Activated CD4-positive, alpha-beta memory T cell treated with anti-CD3 and anti-CD28 coated beads for 36 hours (primary cell): Measurements from ENCODE around the gene KCTD7. TPM values are rescaled to one million over a fixed set of nuclear protein-coding genes. Genes with fewer than 3 reads are reported as not detected.
"Not testable (repeated sequence)": the region's sequence is repeated elsewhere in the genome, so short reads cannot be mapped to it uniquely, and the experiment has no call there.

ENCODE experiments used
- CTCF ChIA-PET: fragments of 350-600 bp; sonication (Branson Sonifier 250); formaldehyde crosslinking; loops from one replicate; lab custom pipeline; 2021; ENCODE audit warnings: antibody characterized with exemption, inconsistent platforms; lab: Charles Lee
- POLR2A ChIA-PET: fragments of 350-600 bp; sonication (Branson Sonifier 250); formaldehyde crosslinking; loops from one replicate; lab custom pipeline; 2021; ENCODE audit warnings: antibody characterized with exemption; lab: Charles Lee
- DNase-seq: peaks from one replicate; pipeline ENCODE4 v3.0.0-alpha.2; 2020
- H3K27ac Mint-ChIP-seq: one replicate; pipeline ENCODE4 v1.8.0; 2021; ENCODE audit warnings: mixed read lengths
- H3K27me3 Mint-ChIP-seq: one replicate; pipeline ENCODE4 v1.8.0; 2021; ENCODE audit warnings: mixed read lengths
- H3K36me3 Mint-ChIP-seq: one replicate; pipeline ENCODE4 v1.8.0; 2021; ENCODE audit warnings: mixed read lengths
- H3K4me1 Mint-ChIP-seq: one replicate; pipeline ENCODE4 v1.8.0; 2021; ENCODE audit warnings: low read depth, mixed read lengths
- H3K4me3 Mint-ChIP-seq: one replicate; pipeline ENCODE4 v1.8.0; 2021; ENCODE audit warnings: mild to moderate bottlenecking, mixed read lengths
- H3K9me3 Mint-ChIP-seq: one replicate; pipeline ENCODE4 v1.8.0; 2021; ENCODE audit warnings: mixed read lengths
- intact Hi-C: fragments of 100-400 bp; cut with micrococcal nuclease; formaldehyde crosslinking; loops from one replicate; pipeline ENCODE4 v1.15.1; 2023
- total RNA-seq, 2 experiments: library from RNA; stranded (reverse); gene quantifications; one replicate each; pipeline ENCODE4 v1.2.3, GENCODE V29; 2021

KCTD7 gene
- total RNA-seq, 2 experiments from 2014 or later = 7.4 to 8.2 TPM

GRCh38 chr7:66592597-66593146 lies 36.0 kb upstream of the KCTD7 start:
- intact Hi-C loops = loop anchor here (1.0 to 2.0 kb wide), 3 partner anchors 36 to 90 kb away; partner anchors contain the start of gene KCTD7
- POLR2A ChIA-PET, H3K27me3 Mint-ChIP-seq, H3K36me3 Mint-ChIP-seq, H3K9me3 Mint-ChIP-seq, CTCF ChIA-PET, DNase-seq: not testable (repeated sequence)
- H3K4me1 Mint-ChIP-seq = peaks cover 39% of the 10 kb centered on the region
- peak overlapping the region; percentile 92 for H3K27ac Mint-ChIP-seq
- H3K4me3 Mint-ChIP-seq = peak overlapping the region; percentile 96

DNA sequence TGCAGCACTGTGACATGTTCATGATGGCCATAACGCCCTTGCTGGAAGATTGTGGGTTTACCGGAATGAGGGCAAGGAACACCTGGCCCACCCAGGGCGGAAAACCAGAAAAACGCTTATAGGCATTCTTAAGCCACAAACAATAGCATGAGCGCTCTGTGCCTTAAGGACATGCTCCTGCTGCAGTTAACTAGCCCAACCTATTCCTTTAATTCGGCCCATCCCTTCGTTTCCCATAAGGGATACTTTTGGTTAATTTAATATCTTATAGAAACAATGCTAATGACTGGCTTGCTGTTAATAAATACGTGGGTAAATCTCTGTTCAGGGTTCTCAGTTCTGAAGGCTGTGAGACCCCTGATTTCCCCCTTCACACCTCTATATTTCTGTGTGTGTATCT lies 34.6 kb upstream of the KCTD7 start:
- H3K27me3 Mint-ChIP-seq, POLR2A ChIA-PET, H3K36me3 Mint-ChIP-seq, intact Hi-C loops, H3K9me3 Mint-ChIP-seq, CTCF ChIA-PET, DNase-seq, H3K4me3 Mint-ChIP-seq: not testable (repeated sequence)
- Mint-ChIP-seq H3K27ac (peak overlapping the region; percentile 54), H3K4me1 (peaks cover 31% of the 10 kb centered on the region)

GRCh38 chr7:66597461-66597860 lies 31.2 kb upstream of the KCTD7 start:
- peaks cover 3% of the 10 kb centered on the region for H3K9me3 Mint-ChIP-seq
- H3K27ac Mint-ChIP-seq = no peak overlapping the region
- H3K27me3 Mint-ChIP-seq = no peaks in the 10 kb centered on the region
- ChIA-PET CTCF (no interaction called here), POLR2A (no interaction called here)
- no peak overlapping the region for H3K4me3 Mint-ChIP-seq
- no peak for DNase-seq
- intact Hi-C loops = no loop called here
- H3K4me1 Mint-ChIP-seq = peaks cover 9% of the 10 kb centered on the region
- H3K36me3 Mint-ChIP-seq = no peaks in the 10 kb centered on the region

- intact Hi-C loops = no loop called here
- Mint-ChIP-seq H3K9me3 (no peaks in the 10 kb centered on the region), H3K4me3 (no peak overlapping the region), H3K27ac (no peak overlapping the region), H3K27me3 (no peaks in the 10 kb centered on the region), H3K4me1 (no peaks in the 10 kb centered on the region), H3K36me3 (no peaks in the 10 kb centered on the region)
- POLR2A ChIA-PET = no interaction called here
- DNase-seq = no peak
- CTCF ChIA-PET = no interaction called here
Measured at GRCh38 chr7:66602159-66602558, 26.5 kb upstream of the KCTD7 start.

- POLR2A ChIA-PET = no interaction called here
- Mint-ChIP-seq H3K27ac (no peak overlapping the region), H3K9me3 (no peaks in the 10 kb centered on the region), H3K4me1 (no peaks in the 10 kb centered on the region), H3K27me3 (no peaks in the 10 kb centered on the region), H3K4me3 (no peak overlapping the region), H3K36me3 (no peaks in the 10 kb centered on the region)
- intact Hi-C loops = no loop called here
- no peak for DNase-seq
- CTCF ChIA-PET = no interaction called here
Measured at GRCh38 chr7:66604198-66604597, 24.5 kb upstream of the KCTD7 start.

- H3K27me3 Mint-ChIP-seq, DNase-seq, H3K36me3 Mint-ChIP-seq, H3K9me3 Mint-ChIP-seq, H3K27ac Mint-ChIP-seq, H3K4me3 Mint-ChIP-seq, H3K4me1 Mint-ChIP-seq, intact Hi-C loops, POLR2A ChIA-PET: not testable (repeated sequence)
- CTCF ChIA-PET = interaction anchor here (1.0 kb wide), 1 partner anchor 17 kb away, joined by 3 read pairs; no protein-coding TSS in a partner anchor
Measured at GRCh38 chr7:66606540-66607291, 22.0 kb upstream of the KCTD7 start.

DNA sequence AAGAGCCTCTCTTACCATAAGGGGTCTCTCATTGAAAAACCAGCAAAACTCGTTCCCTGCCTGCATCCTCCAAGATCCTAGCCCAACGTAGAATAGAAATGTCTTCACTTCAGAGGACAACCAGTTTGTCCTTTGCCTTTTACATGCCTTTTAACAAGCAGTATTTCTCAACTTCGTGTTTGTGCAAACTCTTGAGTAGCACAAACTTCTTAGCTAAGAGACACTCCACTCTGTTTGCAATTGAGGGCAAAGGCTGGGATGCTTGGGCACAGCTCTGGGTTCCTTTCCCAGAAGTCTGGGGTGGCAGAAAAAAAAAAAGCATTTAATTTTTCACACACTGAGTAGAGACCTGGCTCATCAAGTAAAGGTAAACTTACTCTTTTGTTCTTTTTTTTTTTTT lies 19.5 kb upstream of the KCTD7 start:
- H3K27ac Mint-ChIP-seq = no peak overlapping the region
- H3K4me3 Mint-ChIP-seq = no peak overlapping the region
- CTCF ChIA-PET = interaction anchor here (0.6 kb wide), 1 partner anchor 24 kb away, joined by 3 read pairs; no protein-coding TSS in a partner anchor
- no peak for DNase-seq
- no peaks in the 10 kb centered on the region for H3K27me3 Mint-ChIP-seq
- no peaks in the 10 kb centered on the region for H3K9me3 Mint-ChIP-seq
- H3K4me1 Mint-ChIP-seq = no peaks in the 10 kb centered on the region
- POLR2A ChIA-PET = no interaction called here
- H3K36me3 Mint-ChIP-seq = no peaks in the 10 kb centered on the region
- intact Hi-C loops = no loop called here

DNA sequence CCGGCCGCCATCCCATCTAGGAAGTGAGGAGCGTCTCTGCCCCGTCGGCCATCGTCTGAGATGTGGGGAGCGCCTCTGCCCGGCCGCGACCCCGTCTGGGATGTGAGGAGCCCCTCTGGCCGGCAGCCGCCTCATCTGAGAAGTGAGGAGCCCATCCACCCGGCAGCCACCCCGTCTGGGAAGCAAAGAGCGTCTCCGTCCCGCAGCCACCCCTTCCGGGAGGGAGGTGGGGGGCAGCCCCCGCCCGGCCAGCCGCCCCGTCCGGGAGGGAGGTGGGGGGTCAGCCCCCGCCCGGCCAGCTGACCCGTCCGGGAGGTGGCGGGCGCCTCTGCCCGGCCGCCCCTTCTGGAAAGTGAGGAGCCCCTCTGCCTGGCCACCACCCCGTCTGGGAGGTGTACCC lies 14.1 kb upstream of the KCTD7 start:
- H3K36me3 Mint-ChIP-seq, POLR2A ChIA-PET, CTCF ChIA-PET, H3K27me3 Mint-ChIP-seq, H3K4me3 Mint-ChIP-seq, H3K27ac Mint-ChIP-seq, intact Hi-C loops, H3K4me1 Mint-ChIP-seq, DNase-seq, H3K9me3 Mint-ChIP-seq: not testable (repeated sequence)

DNA sequence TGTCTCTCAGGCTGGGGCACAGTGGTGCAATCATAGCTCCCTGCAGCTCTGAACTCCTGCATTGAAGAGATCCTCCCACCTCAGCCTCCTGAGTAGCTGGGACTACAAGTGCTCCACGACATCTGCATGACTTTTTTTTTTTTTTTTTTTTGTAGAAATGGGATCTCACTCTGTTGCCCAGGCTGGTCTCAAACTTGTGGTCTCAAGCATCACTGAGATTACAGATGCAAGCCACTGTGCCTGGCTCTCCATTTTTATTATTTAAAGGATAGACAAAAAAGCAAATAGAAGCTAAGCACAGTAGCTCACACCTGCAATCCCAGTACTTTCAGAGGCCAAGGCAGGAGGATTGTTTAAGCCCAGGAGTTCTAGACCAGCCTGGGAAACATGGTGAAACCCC lies 13.0 kb upstream of the KCTD7 start:
- Mint-ChIP-seq H3K27me3 (no peaks in the 10 kb centered on the region), H3K4me3 (no peak overlapping the region), H3K9me3 (no peaks in the 10 kb centered on the region), H3K27ac (no peak overlapping the region), H3K36me3 (no peaks in the 10 kb centered on the region), H3K4me1 (no peaks in the 10 kb centered on the region)
- CTCF ChIA-PET = interaction anchor here (0.8 kb wide), 1 partner anchor 58 kb away, joined by 3 read pairs; no protein-coding TSS in a partner anchor
- intact Hi-C loops = no loop called here
- POLR2A ChIA-PET = interaction anchor here (1.3 kb wide), 1 partner anchor 49 kb away, joined by 4 read pairs; no protein-coding TSS in a partner anchor
- DNase-seq = no peak

GRCh38 chr7:66617295-66617694 lies 11.4 kb upstream of the KCTD7 start:
- Mint-ChIP-seq H3K36me3 (no peaks in the 10 kb centered on the region), H3K27me3 (no peaks in the 10 kb centered on the region), H3K4me3 (no peak overlapping the region), H3K4me1 (no peaks in the 10 kb centered on the region), H3K27ac (no peak overlapping the region), H3K9me3 (no peaks in the 10 kb centered on the region)
- POLR2A ChIA-PET = no interaction called here
- DNase-seq = no peak
- CTCF ChIA-PET = interaction anchor here (0.6 kb wide), 1 partner anchor 21 kb away, joined by 3 read pairs; no protein-coding TSS in a partner anchor
- intact Hi-C loops = no loop called here

DNA sequence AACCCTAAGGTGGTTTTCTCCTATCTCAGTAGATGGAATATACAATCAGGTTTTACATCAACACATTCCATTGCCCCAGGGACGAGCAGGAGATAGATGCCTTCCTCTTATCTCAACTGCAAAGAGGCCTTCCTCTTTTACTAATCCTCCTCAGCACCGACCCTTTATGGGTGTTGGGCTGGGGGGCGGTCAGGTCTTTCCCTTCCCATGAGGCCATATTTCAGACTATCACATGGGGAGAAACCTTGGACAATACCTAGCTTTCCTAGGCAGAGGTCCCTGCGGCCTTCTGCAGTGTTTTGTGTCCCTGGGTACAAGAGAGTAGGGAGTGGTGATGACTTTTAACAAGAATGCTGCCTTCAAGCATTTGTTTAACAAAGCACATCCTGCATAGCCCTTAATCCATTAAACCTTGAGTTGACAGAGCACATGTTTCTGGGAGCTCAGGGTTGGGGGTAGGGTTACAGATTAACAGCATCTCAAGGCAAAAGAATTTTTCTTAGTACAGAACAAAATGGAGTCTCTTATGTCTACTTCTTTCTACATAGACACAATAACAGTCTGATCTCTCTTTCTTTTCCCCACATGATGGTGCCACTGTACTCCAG lies 9.2 kb upstream of the KCTD7 start:
- H3K9me3 Mint-ChIP-seq, H3K4me3 Mint-ChIP-seq, intact Hi-C loops, H3K36me3 Mint-ChIP-seq, H3K4me1 Mint-ChIP-seq, DNase-seq, CTCF ChIA-PET, H3K27ac Mint-ChIP-seq, H3K27me3 Mint-ChIP-seq, POLR2A ChIA-PET: not testable (repeated sequence)

GRCh38 chr7:66626331-66626934 lies 2.2 kb upstream of the KCTD7 start:
- no peaks in the 10 kb centered on the region for H3K27me3 Mint-ChIP-seq
- no peak overlapping the region for H3K27ac Mint-ChIP-seq
- peaks cover 26% of the 10 kb centered on the region for H3K4me1 Mint-ChIP-seq
- H3K4me3 Mint-ChIP-seq = no peak overlapping the region
- no peaks in the 10 kb centered on the region for H3K36me3 Mint-ChIP-seq
- ChIA-PET CTCF (interaction anchor here (1.3 kb wide), 1 partner anchor 27 kb away, joined by 3 read pairs; no protein-coding TSS in a partner anchor), POLR2A (no interaction called here)
- intact Hi-C loops = loop anchor here (10.0 kb wide), 1 partner anchor 368 kb away; the partner anchor contains the start of genes SBDS and TYW1
- DNase-seq = no peak
- H3K9me3 Mint-ChIP-seq = no peaks in the 10 kb centered on the region
